ENCODE measurements around the gene PI4KA. TPM values are rescaled to one million over a fixed set of nuclear protein-coding genes. Genes with fewer than 3 reads are reported as not detected.

PI4KA gene
- total RNA-seq, 2 experiments from 2014 or later: 84.5 to 99.6 TPM

GRCh38 chr22:20811971-20812660 lies 46.5 kb downstream of the PI4KA start:
- Mint-ChIP-seq H3K4me3 (no peak overlapping the region), H3K27me3 (no peaks in the 10 kb centered on the region), H3K9me3 (ENCODE audit: low read depth) (no peaks in the 10 kb centered on the region), H3K4me1 (peaks cover 12% of the 10 kb centered on the region), H3K27ac (no peak overlapping the region), H3K36me3 (peaks cover 32% of the 10 kb centered on the region)
- CTCF ChIA-PET: interaction anchor here (0.6 to 1.1 kb wide), 2 partner anchors 28 to 98 kb away, joined by 3 read pairs; no protein-coding TSS in a partner anchor
- DNase-seq (no peak), ATAC-seq (no peak)

GRCh38 chr22:20811171-20811570 lies 47.4 kb downstream of the PI4KA start:
- CTCF ChIA-PET: interaction anchor here (0.6 to 1.1 kb wide), 2 partner anchors 27 to 282 kb away, joined by 3 read pairs; no protein-coding TSS in a partner anchor
- DNase-seq: no peak
- peak overlapping the region; percentile 33 for H3K27ac Mint-ChIP-seq
- H3K9me3 Mint-ChIP-seq (ENCODE audit: low read depth): no peaks in the 10 kb centered on the region
- ATAC-seq: no peak
- no peak overlapping the region for H3K4me3 Mint-ChIP-seq
- H3K27me3 Mint-ChIP-seq: no peaks in the 10 kb centered on the region
- peaks cover 32% of the 10 kb centered on the region for H3K36me3 Mint-ChIP-seq
- peaks cover 12% of the 10 kb centered on the region for H3K4me1 Mint-ChIP-seq

DNA sequence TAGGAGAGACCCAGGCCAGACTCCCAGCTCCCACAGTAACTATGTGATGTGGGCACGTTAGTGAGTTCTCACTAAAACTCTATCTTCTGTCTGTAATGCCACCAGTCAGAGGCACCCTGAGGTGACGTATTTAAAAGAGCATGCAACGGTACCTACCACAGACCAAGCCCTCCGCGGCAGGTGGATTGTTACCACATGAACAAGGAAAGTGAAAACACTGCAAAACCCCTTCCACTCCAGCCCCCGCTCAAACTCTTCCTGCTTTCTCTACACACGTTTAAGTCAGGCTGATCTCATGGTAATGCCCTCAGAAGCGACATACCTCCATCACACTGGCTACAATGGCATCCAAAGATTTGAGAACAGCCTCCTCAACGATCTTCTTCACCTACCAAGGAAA lies 48.0 kb downstream of the PI4KA start:
- DNase-seq (no peak), ATAC-seq (no peak)
- Mint-ChIP-seq H3K9me3 (ENCODE audit: low read depth) (no peaks in the 10 kb centered on the region), H3K36me3 (peaks cover 35% of the 10 kb centered on the region), H3K27ac (no peak overlapping the region), H3K27me3 (no peaks in the 10 kb centered on the region), H3K4me1 (peaks cover 12% of the 10 kb centered on the region), H3K4me3 (no peak overlapping the region)
- CTCF ChIA-PET: interaction anchor here (0.6 to 1.1 kb wide), 2 partner anchors 26 to 282 kb away, joined by 3 read pairs; no protein-coding TSS in a partner anchor

- Mint-ChIP-seq H3K9me3 (ENCODE audit: low read depth) (no peaks in the 10 kb centered on the region), H3K4me1 (peaks cover 12% of the 10 kb centered on the region), H3K4me3 (no peak overlapping the region), H3K36me3 (peaks cover 32% of the 10 kb centered on the region), H3K27ac (no peak overlapping the region), H3K27me3 (no peaks in the 10 kb centered on the region)
- CTCF ChIA-PET: no interaction called here
- ATAC-seq (no peak), DNase-seq (no peak)
These were observed 48.9 kb downstream of the PI4KA start for GRCh38 chr22:20809538-20810185.

DNA sequence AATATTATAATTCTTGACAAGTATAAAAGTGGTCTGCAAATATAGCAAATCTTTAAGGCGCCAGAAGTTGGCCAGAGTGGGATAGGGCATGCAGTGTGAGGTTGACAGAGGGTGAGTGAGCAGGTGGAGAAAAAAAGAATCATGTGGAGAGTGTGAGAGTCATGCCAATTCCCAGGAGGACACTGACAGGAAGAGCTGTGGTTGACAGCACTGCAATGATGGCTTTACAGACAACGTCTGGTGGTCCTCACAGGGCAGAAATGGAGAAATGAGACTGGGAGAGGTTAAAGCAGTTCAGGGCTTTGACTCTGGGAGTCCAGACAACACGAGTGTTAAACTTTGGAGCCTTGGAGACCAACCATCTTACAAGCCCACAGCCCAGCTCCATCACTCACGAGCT lies 49.8 kb downstream of the PI4KA start:
- CTCF ChIA-PET: no interaction called here
- no peaks in the 10 kb centered on the region for H3K9me3 Mint-ChIP-seq (ENCODE audit: low read depth)
- peaks cover 12% of the 10 kb centered on the region for H3K4me1 Mint-ChIP-seq
- peaks cover 32% of the 10 kb centered on the region for H3K36me3 Mint-ChIP-seq
- no peaks in the 10 kb centered on the region for H3K27me3 Mint-ChIP-seq
- H3K4me3 Mint-ChIP-seq: no peak overlapping the region
- H3K27ac Mint-ChIP-seq: no peak overlapping the region
- ATAC-seq (no peak), DNase-seq (no peak)

- Mint-ChIP-seq H3K4me3 (no peak overlapping the region), H3K4me1 (peaks cover 12% of the 10 kb centered on the region), H3K36me3 (peaks cover 29% of the 10 kb centered on the region), H3K27me3 (no peaks in the 10 kb centered on the region), H3K27ac (peak overlapping the region; percentile 4), H3K9me3 (ENCODE audit: low read depth) (no peaks in the 10 kb centered on the region)
- DNase-seq (no peak), ATAC-seq (no peak)
- CTCF ChIA-PET: no interaction called here
These were observed 51.3 kb downstream of the PI4KA start for GRCh38 chr22:20807315-20807752.

DNA sequence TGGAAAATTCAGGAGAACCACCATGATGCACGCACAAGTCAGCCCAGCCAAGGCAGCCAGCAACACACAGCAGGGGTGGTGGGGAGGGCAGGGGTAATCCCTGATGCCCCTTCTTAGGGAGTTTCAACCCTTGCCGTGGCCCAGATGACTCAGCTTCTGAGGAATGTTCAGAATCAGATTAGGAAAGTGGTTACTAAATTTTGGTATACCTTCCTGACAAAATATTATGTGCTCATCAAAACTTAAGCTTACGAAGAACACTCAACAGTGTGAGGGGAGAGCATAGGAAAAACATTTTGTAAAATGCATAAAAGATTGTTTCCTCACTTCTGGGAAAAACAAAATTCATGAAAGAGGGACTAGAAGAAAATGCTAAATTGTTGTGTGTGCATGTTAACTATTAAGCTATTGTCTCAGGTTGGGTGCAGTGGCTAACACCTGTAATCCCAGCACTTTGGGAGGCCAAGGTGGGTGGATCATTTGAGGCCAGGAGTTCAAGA lies 52.6 kb downstream of the PI4KA start:
- H3K27ac Mint-ChIP-seq: peak overlapping the region; percentile 8
- H3K4me3 Mint-ChIP-seq: no peak overlapping the region
- H3K9me3 Mint-ChIP-seq (ENCODE audit: low read depth): no peaks in the 10 kb centered on the region
- CTCF ChIA-PET: no interaction called here
- peaks cover 26% of the 10 kb centered on the region for H3K36me3 Mint-ChIP-seq
- DNase-seq (no peak), ATAC-seq (no peak)
- peaks cover 5% of the 10 kb centered on the region for H3K4me1 Mint-ChIP-seq
- no peaks in the 10 kb centered on the region for H3K27me3 Mint-ChIP-seq

DNA sequence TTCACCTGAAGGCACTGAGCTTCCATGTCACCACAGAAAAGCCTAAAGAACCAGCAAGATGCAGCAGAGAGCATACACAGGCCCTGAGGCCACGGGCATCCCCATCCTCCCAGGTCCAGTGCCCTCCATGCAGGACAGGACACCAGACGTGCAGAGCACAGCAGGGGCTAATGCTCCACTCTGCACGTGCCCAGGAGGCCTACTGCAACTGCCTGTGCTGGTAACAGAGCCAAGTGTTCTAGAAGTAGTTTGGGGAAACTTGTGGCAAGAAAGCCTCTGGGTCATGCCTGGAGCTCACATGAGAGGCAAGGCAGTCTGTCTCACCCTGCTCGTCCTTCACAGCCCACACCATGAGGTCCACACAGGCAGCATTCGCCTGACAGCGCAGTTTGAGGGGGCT lies 54.0 kb downstream of the PI4KA start:
- ATAC-seq (no peak), DNase-seq (no peak)
- Mint-ChIP-seq H3K27ac (no peak overlapping the region), H3K36me3 (peaks cover 25% of the 10 kb centered on the region), H3K9me3 (ENCODE audit: low read depth) (no peaks in the 10 kb centered on the region), H3K27me3 (no peaks in the 10 kb centered on the region), H3K4me3 (no peak overlapping the region), H3K4me1 (no peaks in the 10 kb centered on the region)
- CTCF ChIA-PET: interaction anchor here (1.0 to 4.7 kb wide), 6 partner anchors 10 to 196 kb away, joined by 3 to 26 read pairs (median 4); no protein-coding TSS in a partner anchor

DNA sequence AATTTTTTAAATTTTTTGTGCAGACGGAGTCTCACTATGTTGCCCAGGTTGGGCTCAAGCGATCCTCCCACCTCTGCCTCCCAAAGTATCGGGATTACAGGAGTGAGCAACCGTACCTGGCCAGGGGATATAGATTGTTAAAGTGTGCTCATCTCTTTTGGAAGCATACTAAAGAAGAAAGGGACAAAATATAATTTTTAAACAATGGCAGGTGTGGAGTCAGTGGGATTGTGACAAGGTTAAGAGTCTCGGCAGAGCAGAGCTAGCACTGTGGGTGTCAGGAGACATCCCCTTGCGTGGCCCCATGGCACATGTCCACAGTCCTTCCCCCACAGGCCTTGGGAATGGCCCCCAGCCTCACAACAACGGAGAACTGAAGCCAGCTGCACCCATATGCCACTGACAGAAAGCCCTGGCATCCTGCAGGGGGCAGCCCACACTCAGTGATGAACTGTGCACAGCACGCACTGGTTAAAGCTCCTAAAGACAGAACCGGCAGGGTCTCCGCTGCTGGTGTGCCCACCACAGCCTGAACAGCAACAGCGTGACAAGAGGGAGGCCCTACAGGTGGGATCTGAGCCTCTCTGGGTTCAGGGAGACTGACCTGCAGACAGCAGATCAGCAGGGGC lies 54.8 kb downstream of the PI4KA start:
- no peaks in the 10 kb centered on the region for H3K27me3 Mint-ChIP-seq
- no peak overlapping the region for H3K4me3 Mint-ChIP-seq
- no peaks in the 10 kb centered on the region for H3K9me3 Mint-ChIP-seq (ENCODE audit: low read depth)
- H3K36me3 Mint-ChIP-seq: peaks cover 27% of the 10 kb centered on the region
- CTCF ChIA-PET: interaction anchor here (1.0 to 4.7 kb wide), 5 partner anchors 10 to 197 kb away, joined by 3 to 26 read pairs (median 3); no protein-coding TSS in a partner anchor
- DNase-seq (peak; percentile 54), ATAC-seq (peak; percentile 30)
- H3K4me1 Mint-ChIP-seq: no peaks in the 10 kb centered on the region
- no peak overlapping the region for H3K27ac Mint-ChIP-seq

DNA sequence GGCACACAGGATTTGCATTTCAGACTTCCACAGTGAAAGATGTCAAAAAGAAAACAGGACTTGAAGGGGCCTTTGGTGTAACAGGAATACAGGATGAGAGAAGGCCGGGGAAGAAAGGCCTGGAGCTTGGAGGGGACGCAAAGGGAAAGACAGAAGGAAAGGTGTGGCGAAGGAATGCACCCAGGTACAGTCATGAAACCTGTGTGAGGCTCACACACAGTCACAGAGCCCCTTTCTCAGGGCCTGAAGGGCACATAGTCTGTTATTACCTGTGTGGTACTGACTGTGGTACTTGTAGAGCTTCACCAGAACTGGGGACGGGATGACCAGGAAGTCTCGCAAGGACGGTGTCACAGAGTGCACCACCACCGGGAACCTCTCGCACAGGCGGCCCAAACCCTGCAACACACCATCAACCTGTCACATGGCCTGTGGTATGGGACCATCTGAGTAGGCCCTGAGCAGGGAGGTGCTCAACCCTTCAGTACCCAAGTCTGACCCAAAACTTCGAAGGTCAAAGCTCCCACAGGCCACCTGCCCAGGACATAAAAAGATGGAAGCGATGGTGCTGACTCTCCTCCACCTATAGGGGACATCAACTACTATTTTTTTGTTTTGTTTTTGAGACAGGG lies 55.6 kb downstream of the PI4KA start:
- no peak overlapping the region for H3K27ac Mint-ChIP-seq
- H3K36me3 Mint-ChIP-seq: peaks cover 29% of the 10 kb centered on the region
- ATAC-seq: no peak

GRCh38 chr22:20802452-20802851 lies 56.2 kb downstream of the PI4KA start:
- H3K27ac Mint-ChIP-seq: no peak overlapping the region
- H3K9me3 Mint-ChIP-seq (ENCODE audit: low read depth): no peaks in the 10 kb centered on the region
- no peaks in the 10 kb centered on the region for H3K4me1 Mint-ChIP-seq
- H3K27me3 Mint-ChIP-seq: no peaks in the 10 kb centered on the region
- H3K4me3 Mint-ChIP-seq: no peak overlapping the region
- ATAC-seq (no peak), DNase-seq (no peak)
- CTCF ChIA-PET: interaction anchor here (4.7 kb wide), 1 partner anchor 18 kb away, joined by 26 read pairs; no protein-coding TSS in a partner anchor
- peaks cover 26% of the 10 kb centered on the region for H3K36me3 Mint-ChIP-seq

More for the DNA sequence above, 55.6 kb downstream of the PI4KA start:
- Mint-ChIP-seq H3K4me1 (no peaks in the 10 kb centered on the region), H3K4me3 (no peak overlapping the region), H3K9me3 (ENCODE audit: low read depth) (no peaks in the 10 kb centered on the region), H3K27me3 (no peaks in the 10 kb centered on the region)
- CTCF ChIA-PET: interaction anchor here (1.5 to 4.7 kb wide), 2 partner anchors 19 to 197 kb away, joined by 4 to 26 read pairs; no protein-coding TSS in a partner anchor
- no peak for DNase-seq

DNA sequence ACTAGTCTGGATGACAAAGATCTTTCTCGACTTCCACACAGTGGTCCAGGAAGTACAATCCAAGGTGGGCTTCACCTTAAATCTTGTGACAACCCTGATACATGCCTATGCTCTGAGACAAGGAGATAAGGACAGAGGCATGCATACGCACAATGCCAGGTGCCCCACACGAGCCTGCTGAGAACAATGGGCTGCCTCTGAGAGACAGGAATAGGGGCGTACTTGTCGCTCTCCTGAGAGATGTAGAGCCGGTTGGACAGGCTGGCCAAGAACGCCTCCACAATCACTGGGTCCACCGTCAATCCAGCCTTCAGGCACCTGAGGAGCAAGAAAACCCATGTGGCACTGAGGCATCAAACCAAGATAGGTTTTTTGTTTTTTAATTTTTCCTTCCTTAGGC lies 59.2 kb downstream of the PI4KA start:
- H3K4me1 Mint-ChIP-seq: no peaks in the 10 kb centered on the region
- no peak overlapping the region for H3K4me3 Mint-ChIP-seq
- no peaks in the 10 kb centered on the region for H3K9me3 Mint-ChIP-seq (ENCODE audit: low read depth)
- no peaks in the 10 kb centered on the region for H3K27me3 Mint-ChIP-seq
- CTCF ChIA-PET: interaction anchor here (1.6 kb wide), 1 partner anchor 15 kb away, joined by 4 read pairs; no protein-coding TSS in a partner anchor
- DNase-seq (no peak), ATAC-seq (no peak)
- H3K27ac Mint-ChIP-seq: no peak overlapping the region
- H3K36me3 Mint-ChIP-seq: peaks cover 19% of the 10 kb centered on the region

- Mint-ChIP-seq H3K27ac (no peak overlapping the region), H3K4me3 (no peak overlapping the region), H3K36me3 (peaks cover 18% of the 10 kb centered on the region), H3K4me1 (no peaks in the 10 kb centered on the region), H3K9me3 (ENCODE audit: low read depth) (no peaks in the 10 kb centered on the region), H3K27me3 (no peaks in the 10 kb centered on the region)
- no peak for ATAC-seq
- CTCF ChIA-PET: interaction anchor here (0.6 to 1.6 kb wide), 2 partner anchors 15 to 190 kb away, joined by 3 to 4 read pairs; no protein-coding TSS in a partner anchor
- DNase-seq: no peak
These were observed 59.6 kb downstream of the PI4KA start for GRCh38 chr22:20798974-20799373.
